SU-DHL-6 (cell line): ENCODE data around the gene FAM240A.

Source experiments
- EZH2phosphoT487 ChIP-seq: fragments of 200-600 bp; sonication (generic), shearing (Covaris generic); conservative IDR thresholded peaks from 2 replicates; pipeline ENCODE4 v1.6.1; 2018; ENCODE audit warnings: mild to moderate bottlenecking, antibody characterized with exemption, low read length, moderate library complexity, mixed read lengths
- TF ChIP-seq, protein P1 (sequence below): fragments of 200-600 bp; sonication (generic); IDR thresholded peaks from one replicate; pipeline ENCODE4 v1.5.1; 2017; ENCODE audit warnings: antibody characterized with exemption, mild to moderate bottlenecking, low read length, moderate library complexity; ENCODE audit not compliant: insufficient read depth, poor library complexity, severe bottlenecking

DNA sequence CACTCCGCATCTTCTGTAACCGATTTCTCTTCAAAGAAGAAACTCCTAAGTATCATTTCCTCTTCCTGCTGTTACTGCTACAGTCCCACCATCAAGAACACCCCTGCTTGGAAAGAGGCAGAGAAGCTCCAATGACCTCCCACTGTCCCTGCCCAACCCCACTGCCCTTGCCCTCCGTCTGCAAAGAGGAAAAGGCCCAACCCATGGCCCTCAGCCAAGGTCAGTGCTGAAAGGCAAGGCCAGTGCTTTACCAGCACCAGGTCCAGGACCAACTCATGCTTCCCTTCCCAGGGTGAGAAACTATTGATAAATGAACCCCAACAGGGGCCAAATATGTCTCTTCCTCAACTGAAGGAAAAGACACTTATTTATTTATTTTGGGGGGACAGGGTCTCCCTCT, 22.5 kb downstream of the FAM240A start:
- TF ChIP-seq, protein P1, sequence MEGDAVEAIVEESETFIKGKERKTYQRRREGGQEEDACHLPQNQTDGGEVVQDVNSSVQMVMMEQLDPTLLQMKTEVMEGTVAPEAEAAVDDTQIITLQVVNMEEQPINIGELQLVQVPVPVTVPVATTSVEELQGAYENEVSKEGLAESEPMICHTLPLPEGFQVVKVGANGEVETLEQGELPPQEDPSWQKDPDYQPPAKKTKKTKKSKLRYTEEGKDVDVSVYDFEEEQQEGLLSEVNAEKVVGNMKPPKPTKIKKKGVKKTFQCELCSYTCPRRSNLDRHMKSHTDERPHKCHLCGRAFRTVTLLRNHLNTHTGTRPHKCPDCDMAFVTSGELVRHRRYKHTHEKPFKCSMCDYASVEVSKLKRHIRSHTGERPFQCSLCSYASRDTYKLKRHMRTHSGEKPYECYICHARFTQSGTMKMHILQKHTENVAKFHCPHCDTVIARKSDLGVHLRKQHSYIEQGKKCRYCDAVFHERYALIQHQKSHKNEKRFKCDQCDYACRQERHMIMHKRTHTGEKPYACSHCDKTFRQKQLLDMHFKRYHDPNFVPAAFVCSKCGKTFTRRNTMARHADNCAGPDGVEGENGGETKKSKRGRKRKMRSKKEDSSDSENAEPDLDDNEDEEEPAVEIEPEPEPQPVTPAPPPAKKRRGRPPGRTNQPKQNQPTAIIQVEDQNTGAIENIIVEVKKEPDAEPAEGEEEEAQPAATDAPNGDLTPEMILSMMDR, result no peak
- no peak for TF ChIP-seq EZH2phosphoT487
